SK-N-MC (cell line): ENCODE results near the gene NPAS2.

Experiments used
- DNase-seq: peaks from one replicate; pipeline ENCODE4 v3.0.0-alpha.2; 2011; ENCODE audit warnings: low read depth, low spot score
- H3K27ac ChIP-seq: fragments of 200-600 bp; sonication (generic); 2 replicates; pipeline ENCODE4 v1.5.1; 2016; ENCODE audit warnings: mixed run types
- H3K36me3 ChIP-seq: fragments of 200-600 bp; sonication (generic); 2 replicates; pipeline ENCODE4 v1.6.1; 2017; ENCODE audit warnings: antibody characterized with exemption, low read length, mixed read lengths; ENCODE audit not compliant: insufficient read depth
- H3K4me3 ChIP-seq: fragments of 200-600 bp; sonication (generic); 2 replicates; pipeline ENCODE4 v1.5.1; 2016
- H3K9ac ChIP-seq: fragments of 200-600 bp; sonication (generic); 2 replicates; pipeline ENCODE4 v1.8.0; 2017; ENCODE audit warnings: mixed run types, mixed read lengths; ENCODE audit not compliant: insufficient read length
- H3K9me3 ChIP-seq: fragments of 200-600 bp; sonication (generic); 2 replicates; pipeline ENCODE4 v1.6.1; 2017; ENCODE audit warnings: low read depth, mild to moderate bottlenecking, antibody characterized with exemption, low read length, moderate library complexity, mixed read lengths
- EZH2 ChIP-seq: fragments of 200-600 bp; sonication (generic); IDR thresholded peaks from one replicate; pipeline ENCODE4 v1.6.1; 2017; ENCODE audit warnings: antibody characterized with exemption
- FOXP2 ChIP-seq: optimal IDR thresholded peaks from 2 replicates; pipeline ENCODE3; 2011; ENCODE audit warnings: mild to moderate bottlenecking, moderate library complexity; ENCODE audit not compliant: insufficient read depth; ENCODE audit errors: extremely low read length, control extremely low read depth
- POLR2AphosphoS5 ChIP-seq: IDR thresholded peaks from 2 replicates; pipeline ENCODE4 v1.6.1; 2012; ENCODE audit warnings: mild to moderate bottlenecking, low read depth, low read length, borderline replicate concordance

Gene NPAS2

DNA sequence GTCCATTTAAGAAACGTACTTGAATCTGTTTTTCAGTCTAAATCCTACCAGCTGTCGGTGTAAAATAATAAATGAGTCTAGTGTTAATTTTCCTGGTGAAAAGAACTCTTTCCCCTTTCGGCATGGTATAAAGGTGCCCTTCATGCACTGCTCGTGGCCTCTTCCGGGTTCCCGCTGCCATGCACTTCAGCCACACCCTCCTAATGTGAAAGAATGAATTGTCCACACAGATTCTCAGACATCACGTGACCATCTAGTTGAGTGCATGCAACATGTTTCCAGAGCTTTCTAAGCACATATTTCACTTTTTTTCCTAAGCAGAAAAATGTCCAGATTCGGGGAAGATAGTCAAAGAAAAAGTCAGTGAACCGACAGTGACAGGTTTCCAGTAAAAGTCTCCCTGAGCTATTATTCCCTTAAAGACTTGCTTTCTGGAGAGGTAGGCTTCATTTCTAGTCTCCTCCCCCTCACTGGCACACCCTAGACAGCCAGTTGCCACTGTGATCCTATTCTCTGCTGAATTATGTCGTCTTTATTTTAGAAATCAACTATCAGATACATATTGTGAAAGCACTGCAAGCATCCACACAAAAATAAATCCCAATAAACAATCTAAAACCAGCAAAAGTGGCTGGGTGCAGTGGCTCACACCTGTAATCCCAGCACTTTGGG, 116.3 kb downstream of the NPAS2 start:
- no peak for DNase-seq

DNA sequence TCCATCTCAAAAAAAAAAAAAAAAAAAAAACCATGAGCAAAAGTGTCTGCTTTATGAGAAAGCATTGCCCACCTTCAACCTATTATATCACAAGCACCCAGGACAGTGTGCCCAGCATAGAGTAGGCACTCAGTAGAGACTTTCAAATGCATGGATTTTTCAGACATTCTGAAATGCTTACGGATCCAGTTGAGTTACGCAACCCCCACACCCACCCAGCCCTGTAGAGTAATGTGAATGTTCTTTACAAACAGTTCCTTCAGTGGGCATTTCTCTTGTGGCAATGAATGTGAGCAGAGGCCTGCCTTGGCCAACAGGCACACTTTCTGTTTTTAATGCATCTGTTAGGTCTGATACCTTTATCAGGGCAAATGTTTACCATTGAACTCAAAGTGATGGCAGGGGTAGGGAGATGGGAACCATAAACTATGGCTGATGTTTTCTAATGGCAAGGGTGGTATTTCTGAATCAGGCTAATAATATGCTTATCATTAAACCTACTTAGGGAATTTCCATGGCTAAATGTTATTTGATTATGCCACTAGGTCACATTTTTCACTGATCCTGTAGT, 117.1 kb downstream of the NPAS2 start:
- Histone ChIP-seq H3K4me3 (no peak overlapping the region), H3K27ac (no peak overlapping the region), H3K36me3 (no peaks in the 10 kb centered on the region), H3K9ac (no peak overlapping the region), H3K9me3 (no peaks in the 10 kb centered on the region)
- no peak for DNase-seq
- TF ChIP-seq POLR2AphosphoS5 (no peak), FOXP2 (no peak), EZH2 (no peak)

More for the DNA sequence above, 116.3 kb downstream of the NPAS2 start:
- Histone ChIP-seq H3K9ac (no peak overlapping the region), H3K27ac (no peak overlapping the region), H3K36me3 (no peaks in the 10 kb centered on the region), H3K4me3 (no peak overlapping the region), H3K9me3 (no peaks in the 10 kb centered on the region)
- TF ChIP-seq FOXP2 (no peak), POLR2AphosphoS5 (no peak), EZH2 (no peak)

DNA sequence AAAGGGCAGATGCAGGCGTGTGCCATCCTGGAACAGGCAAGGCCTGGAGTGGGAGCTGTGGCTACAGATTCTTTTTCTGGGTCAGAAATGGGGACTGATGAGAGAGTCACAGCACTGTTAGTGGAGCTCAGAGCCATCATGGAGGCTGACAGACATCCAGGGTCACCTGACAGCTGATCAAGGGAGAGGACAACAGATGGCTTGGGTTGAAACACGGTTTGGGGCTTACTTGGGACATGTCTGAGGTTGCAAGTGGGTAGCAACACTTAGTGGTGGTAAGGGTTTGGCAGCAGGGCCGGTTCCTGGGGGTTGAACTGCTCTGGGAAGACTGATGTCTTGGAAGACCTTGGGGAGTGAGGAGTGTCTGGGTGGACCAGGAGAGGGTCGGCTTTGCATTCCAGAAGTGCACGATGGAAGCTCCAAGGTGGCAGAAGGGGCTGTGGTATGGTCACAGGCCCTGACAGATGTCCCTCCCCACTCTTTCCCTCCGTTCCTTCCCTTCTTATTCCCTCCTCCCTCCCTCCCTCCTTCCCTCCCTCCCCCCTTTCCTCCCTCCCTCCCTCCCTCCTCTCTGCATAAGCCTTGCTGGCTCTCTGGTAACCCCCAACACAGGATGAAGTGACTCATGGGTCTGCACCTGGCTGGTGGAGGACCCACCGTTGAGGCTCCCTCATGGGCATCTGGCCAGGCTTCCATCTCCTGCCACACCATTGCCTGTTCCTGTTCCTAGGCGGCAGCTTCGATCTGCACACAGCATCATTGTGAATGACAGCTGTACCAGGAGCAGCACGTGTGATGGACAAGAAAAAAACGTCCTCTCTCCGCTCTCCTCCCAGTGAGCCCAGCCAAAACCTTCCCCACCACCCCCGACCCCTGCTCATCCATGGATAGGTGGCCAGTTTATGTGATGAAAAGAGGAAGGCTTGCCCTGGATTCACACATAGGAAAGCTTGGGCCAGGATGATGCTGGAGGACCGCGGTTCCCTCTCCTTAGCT, 118.4 kb downstream of the NPAS2 start:
- no peak for DNase-seq
- H3K9me3 ChIP-seq = no peaks in the 10 kb centered on the region
- H3K36me3 ChIP-seq = no peaks in the 10 kb centered on the region
- H3K4me3 ChIP-seq = no peak overlapping the region
- H3K27ac ChIP-seq = no peak overlapping the region
- TF ChIP-seq FOXP2 = no peak
- H3K9ac ChIP-seq = no peak overlapping the region

DNA sequence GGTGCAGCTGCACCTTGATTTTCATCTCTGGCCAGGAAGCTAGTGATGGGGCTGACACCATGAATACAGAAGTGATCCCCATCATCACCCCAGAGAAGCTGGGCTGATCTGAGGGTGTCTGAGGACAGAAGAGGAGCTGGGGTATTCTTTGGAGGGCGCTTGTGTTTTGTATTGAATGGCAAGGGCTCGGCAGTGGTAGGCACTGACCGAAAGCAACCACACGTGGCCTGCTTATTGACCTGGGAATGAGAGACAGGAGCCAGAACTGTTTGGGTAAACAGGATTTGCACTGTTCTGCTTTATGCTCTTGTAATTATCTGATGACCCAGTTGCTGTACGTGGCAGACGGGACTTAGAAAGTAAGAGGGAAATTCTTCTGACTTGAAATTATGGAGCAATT, 119.5 kb downstream of the NPAS2 start:
- H3K27ac ChIP-seq = no peak overlapping the region
- TF ChIP-seq POLR2AphosphoS5 = no peak
- no peak for DNase-seq
- no peak overlapping the region for H3K9ac ChIP-seq
- H3K36me3 ChIP-seq = no peaks in the 10 kb centered on the region
- H3K4me3 ChIP-seq = no peak overlapping the region
- H3K9me3 ChIP-seq = no peaks in the 10 kb centered on the region

DNA sequence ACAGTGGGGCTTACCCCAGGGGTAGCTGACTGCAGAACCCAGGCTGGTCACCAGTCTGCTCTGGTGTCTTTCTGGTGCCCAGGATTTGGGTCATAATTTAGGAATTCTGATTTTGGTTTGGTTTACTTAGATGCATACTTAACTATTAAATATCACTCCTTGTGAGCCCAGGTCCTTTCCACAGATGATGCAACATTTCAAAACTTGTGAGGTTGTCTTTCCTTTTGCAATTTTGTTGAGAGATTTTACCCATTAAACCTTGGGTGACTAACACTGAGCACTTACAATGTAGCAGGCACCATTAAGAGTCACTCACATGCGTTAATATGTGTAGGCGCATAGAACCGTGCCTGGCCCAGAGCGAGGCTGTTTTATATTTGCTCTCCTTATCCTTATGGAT, 120.3 kb downstream of the NPAS2 start:
- Histone ChIP-seq H3K9ac (no peak overlapping the region), H3K36me3 (no peaks in the 10 kb centered on the region), H3K27ac (no peak overlapping the region), H3K4me3 (no peak overlapping the region), H3K9me3 (no peaks in the 10 kb centered on the region)
- no peak for DNase-seq
- TF ChIP-seq EZH2 (no peak), POLR2AphosphoS5 (no peak), FOXP2 (no peak)

DNA sequence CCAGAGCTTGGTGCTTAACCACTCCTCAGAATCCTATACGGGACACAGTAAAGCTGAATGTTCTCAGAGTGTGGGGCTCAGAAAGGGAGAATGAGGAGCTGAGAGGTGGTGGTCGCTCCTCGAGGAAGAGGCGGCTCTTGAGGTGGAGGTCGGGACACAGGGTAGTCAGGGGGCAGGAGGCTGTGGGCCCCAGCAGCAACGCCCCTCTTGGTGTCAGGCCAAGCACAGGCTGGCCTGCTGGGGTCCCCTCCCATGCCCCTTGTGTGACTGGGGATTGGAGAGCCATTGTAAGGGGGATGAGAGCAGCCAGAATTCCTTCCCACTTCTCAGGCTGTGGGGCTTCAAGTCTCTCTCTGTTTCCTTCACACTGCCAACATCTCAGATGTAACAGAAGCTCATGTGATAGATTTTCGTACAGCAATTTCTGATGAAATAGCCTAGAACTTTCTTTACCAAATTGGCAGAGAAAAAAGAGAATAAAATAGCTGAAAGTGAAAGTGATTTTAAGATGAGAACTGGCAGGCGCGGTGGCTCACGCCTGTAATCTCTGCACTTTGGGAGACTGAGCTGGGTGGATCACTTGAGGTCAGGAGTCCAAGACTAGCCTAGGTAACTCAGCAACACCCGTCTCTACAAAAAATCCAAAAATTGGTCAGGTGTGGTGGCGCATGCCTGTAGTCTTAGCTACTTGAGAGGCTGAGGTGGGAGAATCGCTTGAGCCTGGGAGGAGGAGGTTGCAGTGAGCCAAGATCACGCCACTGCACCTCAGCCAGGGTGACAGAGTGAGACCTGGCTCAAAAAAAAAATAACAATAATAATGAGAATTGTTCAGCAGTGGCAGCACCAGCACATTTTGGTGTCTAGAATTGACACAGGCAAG, 121.1 kb downstream of the NPAS2 start:
- H3K9me3 ChIP-seq = no peaks in the 10 kb centered on the region
- no peak overlapping the region for H3K9ac ChIP-seq
- TF ChIP-seq FOXP2 = no peak
- TF ChIP-seq POLR2AphosphoS5 = no peak
- TF ChIP-seq EZH2 = no peak
- H3K36me3 ChIP-seq = no peaks in the 10 kb centered on the region
- H3K27ac ChIP-seq = no peak overlapping the region
- no peak overlapping the region for H3K4me3 ChIP-seq
- no peak for DNase-seq

DNA sequence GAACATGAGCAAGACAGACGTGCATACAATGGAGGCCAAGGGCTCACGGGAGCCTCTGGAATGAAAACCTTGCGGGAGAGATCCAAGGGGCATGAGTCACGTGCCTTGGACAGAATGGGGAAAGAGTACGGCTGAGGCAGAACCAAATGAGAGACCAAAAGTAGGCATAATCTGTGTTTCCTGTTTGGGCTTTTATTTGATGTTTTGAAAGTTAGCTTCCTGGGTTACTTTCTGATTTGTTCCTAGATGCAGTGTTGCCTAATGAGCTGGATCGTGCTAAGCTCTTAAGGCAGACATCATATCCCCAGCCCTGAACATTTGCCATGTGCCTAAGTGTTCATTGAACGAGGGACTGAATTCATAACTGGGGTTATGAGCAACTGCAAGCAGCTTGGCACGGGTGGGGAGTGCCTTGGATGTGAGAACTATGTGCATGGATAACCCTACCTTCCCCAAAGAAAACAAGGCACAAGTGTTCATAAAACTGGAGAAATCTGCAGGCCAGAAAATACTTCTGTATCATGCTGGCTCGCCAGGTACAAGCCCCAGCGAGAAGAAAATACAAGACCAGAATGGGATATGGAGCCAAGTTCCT, 121.8 kb downstream of the NPAS2 start:
- H3K9ac ChIP-seq = no peak overlapping the region
- no peak overlapping the region for H3K27ac ChIP-seq
- H3K36me3 ChIP-seq = no peaks in the 10 kb centered on the region
- no peak for DNase-seq
- TF ChIP-seq EZH2 = no peak
- TF ChIP-seq POLR2AphosphoS5 = no peak
- no peak for TF ChIP-seq FOXP2
- H3K4me3 ChIP-seq = no peak overlapping the region
- no peaks in the 10 kb centered on the region for H3K9me3 ChIP-seq
